Ishikawa (cell line): ENCODE data around the gene ZFR.

Experiments used
- CEBPB ChIP-seq: IDR thresholded peaks from 2 replicates; pipeline ENCODE4 v1.6.1; 2012
- EGR1 ChIP-seq: IDR thresholded peaks from 2 replicates; pipeline ENCODE4 v1.6.1; 2012
- RAD21 ChIP-seq: IDR thresholded peaks from 2 replicates; pipeline ENCODE4 v1.6.1; 2012; ENCODE audit warnings: low read depth
- REST ChIP-seq: IDR thresholded peaks from 2 replicates; pipeline ENCODE4 v1.6.1; 2012; ENCODE audit warnings: low read depth, mild to moderate bottlenecking
- TAF1 ChIP-seq: IDR thresholded peaks from 2 replicates; pipeline ENCODE4 v1.6.1; 2012; ENCODE audit warnings: low read depth, mild to moderate bottlenecking
- YY1 ChIP-seq: IDR thresholded peaks from 2 replicates; pipeline ENCODE4 v1.6.1; 2012; ENCODE audit warnings: low read depth
- ZBTB7A ChIP-seq: IDR thresholded peaks from 2 replicates; pipeline ENCODE4 v1.6.1; 2012; ENCODE audit warnings: low read depth

DNA sequence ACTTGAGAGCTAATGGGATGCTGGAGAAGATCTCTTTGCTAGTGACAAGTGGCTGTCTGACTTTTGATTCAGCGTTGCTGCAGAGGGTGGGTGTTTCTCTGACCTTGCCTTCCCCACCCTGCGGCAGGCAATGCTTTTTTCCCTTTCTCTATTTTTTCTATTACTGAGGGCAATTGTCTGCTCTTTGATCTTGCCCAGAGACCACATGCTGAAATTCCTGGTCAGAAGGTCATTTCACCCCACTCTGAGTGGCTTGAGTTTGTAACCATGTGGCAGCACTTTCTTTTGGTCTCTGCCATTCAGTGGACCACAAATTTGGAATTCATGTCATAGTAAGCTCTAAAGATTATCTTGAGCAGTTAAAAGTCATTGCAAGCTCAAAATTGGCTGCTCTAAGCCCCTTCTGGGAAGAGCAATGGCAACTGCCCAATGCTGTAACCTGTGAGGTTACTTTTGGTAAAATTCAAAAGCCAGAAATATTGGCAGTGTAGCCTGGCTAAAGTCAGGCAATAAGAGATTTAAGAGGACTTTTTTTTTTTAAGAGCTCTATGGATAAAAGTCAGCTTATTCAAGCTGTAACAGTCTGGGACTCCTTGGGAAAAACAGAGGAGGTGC, 101.4 kb downstream of the ZFR start:
- no peak for TF ChIP-seq RAD21
- TF ChIP-seq EGR1, result no peak
- TF ChIP-seq CEBPB, result no peak
- no peak for TF ChIP-seq ZBTB7A
- no peak for TF ChIP-seq REST
- no peak for TF ChIP-seq TAF1
- no peak for TF ChIP-seq YY1
